ENCODE results near the gene EMX1.

The EMX1 gene

GRCh38 chr2:72945450-72946019, 28.2 kb downstream of the EMX1 start:
- DNase-seq, result no peak

- DNase-seq, result no peak
These were observed 29.1 kb downstream of the EMX1 start for GRCh38 chr2:72946466-72946865.

- DNase-seq, result no peak
These were observed 30.9 kb downstream of the EMX1 start for GRCh38 chr2:72947952-72948830.

GRCh38 chr2:72949045-72949444, 31.7 kb downstream of the EMX1 start:
- no peak for DNase-seq

- DNase-seq, result no peak
These were observed 32.3 kb downstream of the EMX1 start for GRCh38 chr2:72949642-72950041.

- DNase-seq, result no peak
These were observed 33.4 kb downstream of the EMX1 start for GRCh38 chr2:72950558-72951255.

GRCh38 chr2:72951303-72952095, 34.2 kb downstream of the EMX1 start:
- no peak for DNase-seq

- DNase-seq, result no peak
These were observed 34.9 kb downstream of the EMX1 start for GRCh38 chr2:72952110-72952823.

- DNase-seq, result no peak
These were observed 35.6 kb downstream of the EMX1 start for GRCh38 chr2:72952961-72953360.

- no peak for DNase-seq
These were observed 36.2 kb downstream of the EMX1 start for GRCh38 chr2:72953528-72953927.

GRCh38 chr2:72953976-72954375, 36.7 kb downstream of the EMX1 start:
- no peak for DNase-seq

GRCh38 chr2:72954376-72955227, 37.3 kb downstream of the EMX1 start:
- peak; percentile 15 for DNase-seq

GRCh38 chr2:72955228-72956049, 38.1 kb downstream of the EMX1 start:
- no peak for DNase-seq

GRCh38 chr2:72956050-72956395, 38.7 kb downstream of the EMX1 start:
- DNase-seq, result no peak

- DNase-seq, result peak; percentile 82
These were observed 39.6 kb downstream of the EMX1 start for GRCh38 chr2:72956936-72957335.

- DNase-seq, result no peak
These were observed 41.4 kb downstream of the EMX1 start for GRCh38 chr2:72958542-72959385.

- no peak for DNase-seq
These were observed 42.2 kb downstream of the EMX1 start for GRCh38 chr2:72959554-72959953.

GRCh38 chr2:72959995-72960981, 43.0 kb downstream of the EMX1 start:
- no peak for DNase-seq

All from inflammatory macrophage treated with lipopolysaccharide for 4 hours (primary cell).